ENCODE results near the gene NXT1.
"Not testable (repeated sequence)": the region's sequence is repeated elsewhere in the genome, so short reads cannot be mapped to it uniquely, and the experiment has no call there.

Gene NXT1

GRCh38 chr20:23331450-23332350 is 18.9 kb upstream of the NXT1 start:
- no peak for DNase-seq

DNA sequence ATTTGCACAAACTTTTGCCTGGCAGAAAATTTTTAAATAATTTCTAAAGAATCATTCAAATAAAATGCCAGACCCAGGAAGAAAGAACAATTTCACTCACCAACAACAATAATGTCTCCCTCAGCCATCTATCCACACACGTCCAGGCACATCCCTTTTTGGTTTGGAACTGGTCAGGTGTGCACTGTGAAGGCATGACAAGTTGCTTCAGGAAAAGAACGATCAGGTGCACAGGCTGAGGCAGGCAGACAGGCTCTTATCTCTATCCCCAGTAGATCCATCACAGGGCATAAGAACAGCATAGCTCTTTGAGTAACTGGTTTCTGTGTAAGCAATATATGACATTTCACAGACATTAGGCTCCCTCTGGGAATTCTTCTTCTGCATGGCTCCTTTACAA is 18.1 kb upstream of the NXT1 start:
- no peak for DNase-seq

GRCh38 chr20:23334111-23334510 is 16.5 kb upstream of the NXT1 start:
- no peak for DNase-seq

DNA sequence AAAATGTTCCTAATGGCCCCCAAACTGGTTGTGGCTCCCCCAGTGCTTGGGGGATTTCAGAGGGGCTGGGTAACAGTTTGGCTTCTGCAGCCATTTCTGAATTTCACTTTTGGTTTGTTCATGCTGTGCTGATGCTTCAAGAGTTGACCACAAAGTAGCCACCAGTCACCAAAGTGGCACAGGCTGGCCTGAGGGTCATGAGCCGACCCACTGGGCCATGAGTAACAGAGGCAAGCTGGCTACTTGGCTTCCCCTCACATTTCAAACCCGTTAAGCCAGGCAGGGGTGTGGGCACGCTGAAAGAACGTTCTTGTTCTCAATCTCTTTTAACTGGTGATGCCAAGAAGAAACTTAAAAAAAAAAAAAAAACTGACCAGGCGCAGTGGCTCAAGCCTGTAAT is 15.1 kb upstream of the NXT1 start:
- DNase-seq = no peak

DNA sequence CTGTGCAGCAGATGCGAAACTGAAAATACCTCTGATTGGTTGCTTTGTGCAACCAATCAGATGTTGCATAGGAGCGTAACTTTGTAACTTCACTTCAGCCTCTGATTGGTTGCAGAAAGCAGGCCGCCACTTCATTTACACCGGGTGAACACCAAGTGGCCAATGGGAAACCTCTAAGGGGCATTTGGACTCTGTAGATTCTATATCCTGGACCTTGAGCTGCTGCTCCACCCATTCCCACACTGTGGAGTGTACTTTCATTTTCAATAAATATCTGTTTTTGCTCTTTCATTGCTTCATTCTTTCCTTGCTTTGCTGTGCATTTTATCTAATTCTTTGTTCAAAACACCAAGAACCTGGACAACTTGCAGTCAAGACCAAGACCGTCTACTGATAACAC is 14.1 kb upstream of the NXT1 start:
- DNase-seq = no peak

- no peak for DNase-seq
These were observed 13.3 kb upstream of the NXT1 start for GRCh38 chr20:23337312-23337711.

GRCh38 chr20:23339986-23340385 is 10.6 kb upstream of the NXT1 start:
- no peak for DNase-seq

GRCh38 chr20:23340524-23340923 is 10.1 kb upstream of the NXT1 start:
- DNase-seq = peak in 1 of 2 experiments; percentile 34

DNA sequence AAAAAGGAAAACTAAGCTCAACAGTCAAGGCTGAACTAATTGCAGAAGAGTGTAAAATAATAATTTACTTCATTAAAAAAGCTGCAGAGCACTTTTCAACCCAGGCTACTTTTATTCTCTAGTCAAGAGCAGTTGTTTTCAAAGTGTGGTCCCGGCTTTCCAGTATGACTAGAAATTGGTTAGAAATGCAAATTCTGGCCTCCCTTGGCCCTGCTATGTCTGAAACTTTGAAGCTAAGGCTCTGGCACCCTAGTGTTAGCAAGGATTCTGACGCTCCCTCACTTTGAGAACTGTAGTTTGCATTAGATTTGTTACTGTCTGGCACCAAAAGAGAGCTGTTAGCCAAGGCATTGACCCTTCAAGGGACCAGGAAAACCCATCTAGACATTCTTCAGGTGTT is 9.5 kb upstream of the NXT1 start:
- DNase-seq = no peak

- no peak for DNase-seq
These were observed 7.0 kb upstream of the NXT1 start for GRCh38 chr20:23343590-23343989.

DNA sequence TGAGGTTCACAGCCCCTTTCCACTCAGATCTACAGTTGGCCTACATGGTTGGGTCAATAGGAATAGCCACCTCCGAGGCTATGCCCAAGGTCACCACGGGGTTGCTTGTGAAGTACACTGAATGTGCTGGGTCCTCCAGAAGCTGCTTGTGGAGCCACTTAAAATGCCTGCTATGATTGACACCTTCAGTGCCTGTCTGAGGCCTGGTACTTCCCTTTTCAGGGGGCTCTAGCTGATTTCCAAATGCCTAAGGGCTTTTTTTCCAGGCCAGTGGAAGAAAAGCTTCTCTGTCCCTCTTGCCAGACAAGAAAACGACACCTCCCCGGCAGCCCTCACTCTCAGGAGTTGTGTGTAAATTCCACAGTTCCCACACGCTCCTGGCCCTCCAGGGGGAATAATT is 6.3 kb upstream of the NXT1 start:
- no peak for DNase-seq

GRCh38 chr20:23346002-23346401 is 4.6 kb upstream of the NXT1 start:
- no peak for DNase-seq

DNA sequence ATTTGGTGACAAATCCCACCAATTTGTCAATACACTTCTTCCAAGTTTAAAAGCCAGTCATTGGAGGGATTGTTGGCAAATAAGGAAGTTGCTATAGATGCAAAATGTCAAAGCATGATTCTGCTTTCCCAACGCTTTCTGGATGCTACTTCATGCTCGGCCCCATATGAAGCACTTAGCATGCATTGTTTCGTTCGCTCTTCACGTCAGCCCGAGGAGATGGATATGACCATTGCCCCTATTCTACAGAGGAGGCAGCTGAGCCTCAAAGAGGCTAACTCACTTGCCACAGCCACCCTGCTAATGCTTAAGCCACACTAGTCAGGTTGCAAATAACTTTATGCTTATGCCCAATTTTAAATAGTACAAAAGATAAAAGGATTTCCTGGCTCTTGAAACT is 2.8 kb upstream of the NXT1 start:
- no peak for DNase-seq

DNA sequence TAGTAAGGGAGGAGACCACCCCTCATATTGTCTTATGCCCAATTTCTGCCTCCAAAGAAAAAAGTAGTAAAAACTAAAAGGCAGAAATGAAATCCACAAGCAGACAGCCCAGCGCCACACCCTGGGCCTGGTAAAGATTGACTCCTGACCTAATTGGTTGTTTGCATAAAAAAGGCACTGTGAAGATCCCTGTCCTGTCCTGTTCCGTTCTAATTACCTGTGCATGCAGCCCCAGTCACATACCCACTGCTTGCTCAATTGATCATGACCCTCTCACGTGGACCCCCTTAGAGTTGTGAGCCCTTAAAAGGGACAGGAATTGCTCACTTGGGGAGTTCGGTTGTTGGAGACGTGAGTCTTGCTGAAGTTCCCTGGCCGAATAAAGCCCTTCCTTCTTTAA is 2.1 kb upstream of the NXT1 start:
- DNase-seq = not testable (repeated sequence)

- DNase-seq = peak; percentile 72 to 75
These were observed 1.0 kb upstream of the NXT1 start for GRCh38 chr20:23349338-23350195.

GRCh38 chr20:23350904-23351838 is 580 bp downstream of the NXT1 start:
- DNase-seq = peak; percentile 66 to 74

GRCh38 chr20:23356203-23356602 is 5.6 kb downstream of the NXT1 start:
- DNase-seq = no peak

GRCh38 chr20:23357767-23358562 is 7.4 kb downstream of the NXT1 start:
- DNase-seq = peak; percentile 100

GRCh38 chr20:23358563-23358906 is 7.9 kb downstream of the NXT1 start:
- DNase-seq = no peak

- no peak for DNase-seq
These were observed 8.5 kb downstream of the NXT1 start for GRCh38 chr20:23358923-23359593.

DNA sequence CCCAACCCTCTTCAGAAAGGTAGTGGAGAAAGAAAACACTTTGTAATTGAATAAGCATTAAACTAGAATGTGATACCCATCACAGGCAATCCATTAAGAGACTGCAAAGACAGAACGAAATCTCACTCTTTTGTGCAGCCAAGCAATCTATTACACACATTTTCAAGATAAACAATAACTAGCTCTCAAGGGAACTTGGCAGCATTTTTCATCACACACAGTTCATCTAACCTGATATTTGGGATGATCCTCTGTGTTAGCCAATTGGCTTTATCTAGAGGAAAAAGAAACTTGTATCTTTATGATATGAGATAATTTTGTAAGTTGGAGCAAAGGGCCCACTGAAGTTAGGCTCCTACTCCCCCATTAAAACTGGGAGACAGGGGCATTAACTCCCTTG is 9.9 kb downstream of the NXT1 start:
- DNase-seq = no peak

DNA sequence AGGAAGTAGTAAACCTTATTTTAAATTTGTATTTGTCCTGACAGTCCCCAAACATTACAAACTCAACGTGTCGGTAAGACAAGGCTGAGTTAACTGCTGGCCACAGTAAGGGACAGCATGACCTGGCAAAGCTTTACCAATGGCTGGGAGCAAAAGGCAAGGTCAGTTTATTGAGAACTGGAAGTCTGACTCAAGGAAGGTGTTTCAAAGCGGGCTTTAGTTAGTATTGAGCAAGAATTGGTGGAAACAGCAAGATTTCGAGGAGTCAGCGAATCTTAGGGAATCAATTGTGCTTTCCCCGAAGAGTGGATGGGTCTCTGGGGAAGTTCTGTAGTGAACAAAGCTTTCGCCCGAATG is 10.5 kb downstream of the NXT1 start:
- DNase-seq = no peak
